Colonic mucosa (tissue), 4 donors: ENCODE data around the gene PRKAR2B. TPM values are rescaled to one million over a fixed set of nuclear protein-coding genes. Genes with fewer than 3 reads are reported as not detected.

Experiments used
- DNase-seq: peaks from one replicate; pipeline ENCODE4 v3.0.0-alpha.2; 2020
- H3K27ac ChIP-seq: fragments of 200-600 bp; one replicate; pipeline ENCODE4 v1.8.0; 2021
- H3K27me3 ChIP-seq: fragments of 200-600 bp; one replicate; pipeline ENCODE4 v1.8.0; 2021
- H3K36me3 ChIP-seq: fragments of 200-600 bp; one replicate; pipeline ENCODE4 v1.8.0; 2021
- H3K4me1 ChIP-seq: fragments of 200-600 bp; one replicate; pipeline ENCODE4 v1.8.0; 2021; ENCODE audit warnings: mild to moderate bottlenecking
- H3K4me3 ChIP-seq: fragments of 200-600 bp; one replicate; pipeline ENCODE4 v1.8.0; 2021
- H3K9ac ChIP-seq, 2 donors: one replicate each; pipeline ENCODE4 v1.7.0; 2013; ENCODE audit warnings: control low read depth in 2 of 2, low read depth in 2 of 2, low read length in 2 of 2
- H3K9me3 ChIP-seq: fragments of 200-600 bp; one replicate; pipeline ENCODE4 v1.8.0; 2021
- intact Hi-C: fragments of 100-400 bp; cut with DNase I; formaldehyde crosslinking; loops from one replicate; pipeline ENCODE4 v1.14.1; 2022
- total RNA-seq, 2 donors: library from RNA; stranded (reverse); fragmentation: NEBNext Ultra II Directional in 1 of 2; extraction: Animal tissue kit (Norgen Biotek cat#: 25700) in 1 of 2; gene quantifications; one replicate each; pipeline ENCODE4 v1.2.1, GENCODE V29; 2021
- TF ChIP-seq, protein P1 (sequence below): fragments of 200-600 bp; IDR thresholded peaks from one replicate; pipeline ENCODE4 v1.8.0; 2022; ENCODE audit warnings: antibody characterized with exemption, mild to moderate bottlenecking
- donor health status: healthy.
- donor health status: DM: no; HTN: no; CAD: no.
- donor health status: DM: no; HTN: no; CAD: no.

The PRKAR2B gene
- 10 to 100 TPM in 1 of 2 donors, 1 to 10 TPM in 1; 9.3 to 11.7 TPM for total RNA-seq

DNA sequence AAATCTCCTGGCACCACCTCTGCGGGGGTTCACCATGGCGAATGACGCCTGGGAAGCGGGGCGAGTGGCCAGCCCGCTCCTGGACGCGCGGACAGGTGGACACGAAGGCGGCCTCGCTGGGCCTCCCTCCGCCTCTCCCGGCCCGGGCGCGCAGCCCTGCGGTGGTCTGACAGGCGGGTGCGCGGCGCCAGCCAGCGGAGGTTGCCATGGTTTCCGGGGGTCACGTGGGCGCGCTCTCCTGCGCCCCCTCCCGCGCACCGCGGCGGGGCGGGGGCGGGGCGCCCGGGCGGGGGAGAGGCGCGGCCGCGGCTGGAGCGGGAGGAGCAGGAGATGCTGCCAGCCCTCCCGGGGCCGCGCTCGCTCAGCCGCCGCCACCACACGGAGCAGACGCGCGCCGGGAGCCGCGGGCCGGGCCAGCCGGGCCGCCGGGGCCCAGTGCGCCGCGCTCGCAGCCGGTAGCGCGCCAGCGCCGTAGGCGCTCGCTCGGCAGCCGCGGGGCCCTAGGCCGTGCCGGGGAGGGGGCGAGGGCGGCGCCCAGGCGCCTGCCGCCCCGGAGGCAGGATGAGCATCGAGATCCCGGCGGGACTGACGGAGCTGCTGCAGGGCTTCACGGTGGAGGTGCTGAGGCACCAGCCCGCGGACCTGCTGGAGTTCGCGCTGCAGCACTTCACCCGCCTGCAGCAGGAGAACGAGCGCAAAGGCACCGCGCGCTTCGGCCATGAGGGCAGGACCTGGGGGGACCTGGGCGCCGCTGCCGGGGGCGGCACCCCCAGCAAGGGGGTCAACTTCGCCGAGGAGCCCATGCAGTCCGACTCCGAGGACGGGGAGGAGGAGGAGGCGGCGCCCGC, at the start of gene PRKAR2B:
PRKAR2B (plus strand) TSS at position 359 of the 848 bp plus-strand sequence; CDS start at position 562, 203 bp downstream.
- peak within 1 kb of the TSS; percentile 66 to 83 for H3K9ac ChIP-seq

DNA sequence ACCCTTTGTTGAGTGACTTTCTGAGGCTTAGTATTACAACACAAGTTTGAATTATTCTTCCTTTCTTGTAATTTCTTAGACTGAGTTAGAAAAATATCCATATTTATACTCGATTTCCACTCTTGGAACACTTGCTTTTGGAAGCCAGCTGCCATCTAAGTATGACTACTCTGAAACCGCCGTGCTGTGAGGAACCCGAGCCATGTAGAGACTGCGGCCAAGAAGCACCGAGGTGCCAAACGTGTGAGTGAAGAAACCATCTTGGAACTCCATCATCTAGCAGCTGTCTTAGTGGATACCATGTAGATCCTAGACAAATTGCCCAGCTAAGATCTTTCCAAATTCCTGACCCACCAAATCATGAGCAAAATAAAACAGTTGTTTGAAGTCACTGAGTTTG, 49.7 kb upstream of the PRKAR2B start:
- Histone ChIP-seq H3K36me3 (no peaks in the 10 kb centered on the region), H3K9me3 (no peaks in the 10 kb centered on the region), H3K27ac (no peak overlapping the region), H3K27me3 (no peaks in the 10 kb centered on the region), H3K4me3 (no peak overlapping the region), H3K4me1 (no peaks in the 10 kb centered on the region), H3K9ac (no peak overlapping the region)
- no peak for DNase-seq
- intact Hi-C loops, result no loop called here
- TF ChIP-seq, protein P1, sequence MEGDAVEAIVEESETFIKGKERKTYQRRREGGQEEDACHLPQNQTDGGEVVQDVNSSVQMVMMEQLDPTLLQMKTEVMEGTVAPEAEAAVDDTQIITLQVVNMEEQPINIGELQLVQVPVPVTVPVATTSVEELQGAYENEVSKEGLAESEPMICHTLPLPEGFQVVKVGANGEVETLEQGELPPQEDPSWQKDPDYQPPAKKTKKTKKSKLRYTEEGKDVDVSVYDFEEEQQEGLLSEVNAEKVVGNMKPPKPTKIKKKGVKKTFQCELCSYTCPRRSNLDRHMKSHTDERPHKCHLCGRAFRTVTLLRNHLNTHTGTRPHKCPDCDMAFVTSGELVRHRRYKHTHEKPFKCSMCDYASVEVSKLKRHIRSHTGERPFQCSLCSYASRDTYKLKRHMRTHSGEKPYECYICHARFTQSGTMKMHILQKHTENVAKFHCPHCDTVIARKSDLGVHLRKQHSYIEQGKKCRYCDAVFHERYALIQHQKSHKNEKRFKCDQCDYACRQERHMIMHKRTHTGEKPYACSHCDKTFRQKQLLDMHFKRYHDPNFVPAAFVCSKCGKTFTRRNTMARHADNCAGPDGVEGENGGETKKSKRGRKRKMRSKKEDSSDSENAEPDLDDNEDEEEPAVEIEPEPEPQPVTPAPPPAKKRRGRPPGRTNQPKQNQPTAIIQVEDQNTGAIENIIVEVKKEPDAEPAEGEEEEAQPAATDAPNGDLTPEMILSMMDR, result no peak

More for the DNA sequence above, at the start of gene PRKAR2B:
- Histone ChIP-seq H3K36me3 (no peaks in the 10 kb centered on the region), H3K9me3 (no peaks in the 10 kb centered on the region), H3K4me3 (peak within 1 kb of the TSS; percentile 72), H3K4me1 (peaks cover 4% of the 10 kb centered on the region), H3K27me3 (no peaks in the 10 kb centered on the region), H3K27ac (no peak within 1 kb of the TSS)
- intact Hi-C loops, result no loop called here
- DNase-seq, result peak; percentile 73
- TF ChIP-seq, protein P1, result no peak

DNA sequence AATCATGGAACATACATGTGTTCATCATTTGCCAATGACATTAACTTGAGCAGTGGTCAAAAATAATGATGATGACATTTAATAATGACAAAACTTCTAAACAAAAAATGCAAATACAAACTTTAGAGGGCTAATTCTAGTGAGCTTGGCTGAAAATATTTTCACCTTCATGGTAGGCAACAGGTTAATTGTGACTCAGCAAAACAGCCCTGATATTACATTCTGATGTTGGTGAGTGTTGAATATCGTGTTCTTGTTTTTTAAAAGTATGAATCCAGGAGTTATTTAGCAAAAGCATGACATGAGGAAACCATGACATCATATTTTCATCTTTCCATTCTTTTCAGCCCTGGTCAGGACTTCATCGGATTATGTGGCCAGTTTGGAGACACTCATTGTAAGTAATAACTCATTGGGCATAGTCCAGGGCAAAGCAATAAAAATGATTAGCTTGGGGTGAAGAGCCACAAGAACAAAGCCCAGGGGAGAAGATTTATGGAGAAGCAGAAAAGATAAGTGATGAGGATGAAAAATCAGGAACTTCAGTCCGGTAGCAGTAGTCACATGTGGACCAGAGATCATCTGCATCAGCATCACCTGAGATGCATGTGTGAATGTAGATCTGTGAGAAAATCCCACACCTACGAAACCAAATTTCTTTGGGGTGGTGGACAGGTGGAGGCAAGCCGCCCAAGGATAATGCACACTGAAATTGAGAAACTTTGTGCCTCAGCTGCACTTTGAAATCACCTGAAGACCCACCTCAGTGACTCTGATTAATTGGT, 46.8 kb upstream of the PRKAR2B start:
- TF ChIP-seq, protein P1, result no peak
- no peaks in the 10 kb centered on the region for H3K36me3 ChIP-seq
- H3K27me3 ChIP-seq, result no peaks in the 10 kb centered on the region
- intact Hi-C loops, result no loop called here
- H3K27ac ChIP-seq, result no peak overlapping the region
- DNase-seq, result no peak
- H3K9me3 ChIP-seq, result no peaks in the 10 kb centered on the region
- H3K9ac ChIP-seq, result no peak overlapping the region
- H3K4me3 ChIP-seq, result no peak overlapping the region
- H3K4me1 ChIP-seq, result no peaks in the 10 kb centered on the region

DNA sequence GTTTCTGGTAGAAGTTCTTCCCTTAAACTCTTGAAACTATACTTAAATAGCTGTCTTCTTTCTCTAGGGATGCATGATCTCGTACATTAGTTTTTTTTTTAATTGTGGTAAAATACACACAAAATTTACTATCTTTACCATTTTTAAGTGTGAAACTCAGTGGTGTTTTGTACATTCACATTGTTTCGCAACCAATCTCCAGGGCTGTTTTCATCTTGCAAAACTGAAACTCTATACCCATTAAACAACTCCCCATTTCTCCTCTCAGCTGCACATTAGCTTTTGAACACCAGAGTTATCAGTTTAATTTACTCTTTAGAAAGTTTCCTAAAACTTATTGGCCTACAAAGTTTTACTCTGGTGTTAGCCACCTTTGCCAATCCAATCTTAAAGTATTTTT, 45.5 kb upstream of the PRKAR2B start:
- Histone ChIP-seq H3K9ac (no peak overlapping the region), H3K9me3 (no peaks in the 10 kb centered on the region), H3K4me3 (no peak overlapping the region), H3K4me1 (no peaks in the 10 kb centered on the region), H3K36me3 (no peaks in the 10 kb centered on the region), H3K27me3 (no peaks in the 10 kb centered on the region), H3K27ac (no peak overlapping the region)
- no peak for DNase-seq
- TF ChIP-seq, protein P1, result no peak
- intact Hi-C loops, result no loop called here

DNA sequence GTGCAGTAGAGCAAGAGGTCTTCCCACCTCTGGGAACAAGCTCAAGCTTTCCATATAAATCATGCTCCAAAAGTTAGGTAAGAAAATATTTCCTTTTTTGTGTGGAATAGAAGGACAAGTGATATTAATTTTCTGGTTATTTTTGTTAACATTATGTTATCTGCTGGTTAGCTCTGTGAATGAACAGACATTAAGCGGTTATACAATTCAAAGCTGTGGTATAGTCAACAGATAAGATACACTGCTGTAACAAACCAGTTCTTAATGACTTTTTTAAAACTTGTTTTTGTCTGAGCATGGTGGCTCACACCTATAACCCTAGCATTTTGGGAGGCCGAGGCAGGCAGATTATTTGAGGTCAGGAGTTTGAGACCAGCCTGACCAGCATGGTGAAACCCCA, 43.0 kb upstream of the PRKAR2B start:
- intact Hi-C loops, result no loop called here
- no peak overlapping the region for H3K27ac ChIP-seq
- no peaks in the 10 kb centered on the region for H3K36me3 ChIP-seq
- no peaks in the 10 kb centered on the region for H3K4me1 ChIP-seq
- no peak overlapping the region for H3K9ac ChIP-seq
- no peak for DNase-seq
- TF ChIP-seq, protein P1, result no peak
- H3K4me3 ChIP-seq, result no peak overlapping the region
- no peaks in the 10 kb centered on the region for H3K9me3 ChIP-seq
- no peaks in the 10 kb centered on the region for H3K27me3 ChIP-seq
